Measurements from ENCODE around the gene SSX2IP. TPM values are rescaled to one million over a fixed set of nuclear protein-coding genes. Genes with fewer than 3 reads are reported as not detected.
"Not testable (repeated sequence)": the region's sequence is repeated elsewhere in the genome, so short reads cannot be mapped to it uniquely, and the experiment has no call there.

The SSX2IP gene
- total and polyA plus RNA-seq, 7 donors, result 2.2 to 12.8 (median 7.3) TPM

DNA sequence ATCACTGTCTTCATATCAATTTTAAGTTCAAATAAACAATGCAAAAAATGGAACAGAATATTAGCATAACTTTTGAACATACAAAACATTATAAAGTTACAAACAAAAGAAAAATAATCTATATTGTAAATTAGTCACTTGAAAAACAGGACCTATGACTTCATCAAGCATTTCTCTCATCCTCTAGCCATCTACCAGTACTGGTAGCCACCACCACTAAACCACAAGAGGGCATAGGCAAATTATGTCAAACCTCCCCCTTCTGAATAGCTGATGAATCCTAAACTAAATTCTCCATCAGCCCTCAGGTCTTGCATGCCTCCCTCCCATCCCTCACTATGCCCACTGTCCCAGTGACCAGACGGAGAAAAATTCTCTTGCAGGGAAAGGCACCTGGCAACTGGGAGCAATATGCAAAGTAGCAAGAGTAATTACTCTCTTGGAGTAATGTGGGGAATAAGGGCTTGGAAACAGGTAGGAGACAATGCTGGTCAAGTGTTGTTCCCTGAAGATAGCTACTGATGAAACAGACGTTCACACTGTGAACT lies 37.1 kb downstream of the SSX2IP start:
- TF ChIP-seq CTCF (IDR thresholded peaks at IDR 0.05), result no peak
- Histone ChIP-seq H3K36me3 (ENCODE audit: insufficient read depth in 1 of 2, low read depth in 1 of 2) (peaks cover 0 to 36% of the 10 kb centered on the region in 2 donors), H3K27ac (no peak overlapping the region), H3K9me3 (no peaks in the 10 kb centered on the region), H3K4me3 (no peak overlapping the region), H3K4me1 (no peaks in the 10 kb centered on the region), H3K27me3 (ENCODE audit: insufficient read depth in 3 of 3, low read length in 2 of 3) (no peaks in the 10 kb centered on the region)
- 91 to 93% (median 92%) methylated on average over 2 of the region's 2 CpGs for WGBS, 3 donors
- ATAC-seq, result no peak
- intact Hi-C loops (cut with DNase I), result no loop called here
- no peak for DNase-seq

DNA sequence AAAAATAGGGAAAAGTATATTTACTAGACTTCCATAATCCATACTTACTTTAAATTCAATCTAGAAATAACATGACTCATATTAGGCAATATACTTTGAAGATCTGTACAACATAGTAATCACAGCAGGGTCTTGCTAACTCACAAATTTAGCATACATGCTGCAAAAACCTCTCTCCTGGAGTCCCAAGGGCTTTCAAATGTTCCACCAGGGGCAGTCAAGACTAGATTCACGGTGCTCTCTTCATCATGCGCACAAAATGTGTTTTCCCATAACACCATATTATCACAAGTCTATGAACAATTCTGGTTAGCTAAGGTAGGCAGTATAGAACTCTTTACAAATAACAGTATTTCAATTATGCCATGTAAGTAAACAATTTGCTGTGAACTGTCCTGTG lies 45.8 kb downstream of the SSX2IP start:
- DNase-seq, result no peak
- ATAC-seq, result no peak
- WGBS, 3 donors, result 87 to 90% (median 89%) methylated on average over 2 of the region's 2 CpGs
- no peak overlapping the region for H3K4me3 ChIP-seq
- H3K27me3 ChIP-seq (ENCODE audit: insufficient read depth in 3 of 3, low read length in 2 of 3), result no peaks in the 10 kb centered on the region
- H3K4me1 ChIP-seq, result no peaks in the 10 kb centered on the region
- no peaks in the 10 kb centered on the region for H3K9me3 ChIP-seq
- peaks cover 0 to 6% of the 10 kb centered on the region in 2 donors for H3K36me3 ChIP-seq (ENCODE audit: insufficient read depth in 1 of 2, low read depth in 1 of 2)
- no peak for TF ChIP-seq CTCF (IDR thresholded peaks at IDR 0.05)
- intact Hi-C loops (cut with DNase I), result no loop called here
- H3K27ac ChIP-seq, result no peak overlapping the region

GRCh38 chr1:84643183-84643582 lies 47.1 kb downstream of the SSX2IP start:
- Histone ChIP-seq H3K36me3 (ENCODE audit: insufficient read depth in 1 of 2, low read depth in 1 of 2) (peaks cover 0 to 6% of the 10 kb centered on the region in 2 donors), H3K27ac (no peak overlapping the region), H3K4me1 (no peaks in the 10 kb centered on the region), H3K27me3 (ENCODE audit: insufficient read depth in 3 of 3, low read length in 2 of 3) (no peaks in the 10 kb centered on the region), H3K4me3 (no peak overlapping the region), H3K9me3 (no peaks in the 10 kb centered on the region)
- DNase-seq (no peak), ATAC-seq (no peak)
- 80 to 93% (median 88%) methylated on average over 6 of the region's 6 CpGs for WGBS, 3 donors
- intact Hi-C loops (cut with DNase I), result no loop called here
- no peak for TF ChIP-seq CTCF (IDR thresholded peaks at IDR 0.05)

GRCh38 chr1:84642774-84643173 lies 47.5 kb downstream of the SSX2IP start:
- H3K27ac ChIP-seq, result no peak overlapping the region
- no peaks in the 10 kb centered on the region for H3K9me3 ChIP-seq
- intact Hi-C loops (cut with DNase I), result no loop called here
- H3K4me3 ChIP-seq, result no peak overlapping the region
- peaks cover 0 to 6% of the 10 kb centered on the region in 2 donors for H3K36me3 ChIP-seq (ENCODE audit: insufficient read depth in 1 of 2, low read depth in 1 of 2)
- ATAC-seq, result no peak
- no peak for TF ChIP-seq CTCF (IDR thresholded peaks at IDR 0.05)
- no peaks in the 10 kb centered on the region for H3K4me1 ChIP-seq
- H3K27me3 ChIP-seq (ENCODE audit: insufficient read depth in 3 of 3, low read length in 2 of 3), result no peaks in the 10 kb centered on the region
- DNase-seq, result no peak

DNA sequence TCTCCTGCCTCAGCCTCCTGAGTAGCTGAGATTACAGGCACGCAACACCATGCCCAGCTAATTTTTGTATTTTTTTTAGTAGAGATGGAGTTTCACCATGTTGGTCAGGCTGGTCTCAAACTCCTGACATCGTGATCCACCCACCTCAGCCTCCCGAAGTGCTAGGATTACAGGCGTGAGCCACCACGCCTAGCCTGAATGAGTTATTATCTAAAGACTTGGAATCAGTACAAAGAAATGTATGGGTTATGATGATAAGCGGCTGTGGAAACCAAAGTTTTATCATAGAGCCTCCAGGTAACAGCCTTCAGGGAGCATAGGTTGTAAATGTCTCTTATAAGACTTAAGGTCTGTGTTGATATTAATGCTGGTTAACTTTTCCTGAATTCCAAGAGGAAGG lies 50.5 kb downstream of the SSX2IP start:
- 84 to 95% (median 86%) methylated on average over 6 of the region's 6 CpGs for WGBS, 3 donors
- H3K27me3 ChIP-seq (ENCODE audit: insufficient read depth in 3 of 3, low read length in 2 of 3); DNase-seq; H3K4me3 ChIP-seq; H3K9me3 ChIP-seq; ATAC-seq; H3K36me3 ChIP-seq (ENCODE audit: insufficient read depth in 1 of 2, low read depth in 1 of 2); H3K4me1 ChIP-seq; H3K27ac ChIP-seq: not testable (repeated sequence)
- intact Hi-C loops (cut with DNase I), result loop anchor here in 1 of 2 donors (10.0 kb wide), 1 partner anchor 295 kb away; no protein-coding TSS in a partner anchor
